Effector CD8-positive, alpha-beta T cell (primary cell): ENCODE measurements around the gene ADGRD2.

Source experiments
- DNase-seq: peaks from one replicate; lab custom pipeline; 2025; lab: John Stamatoyannopoulos, UW

Gene ADGRD2

DNA sequence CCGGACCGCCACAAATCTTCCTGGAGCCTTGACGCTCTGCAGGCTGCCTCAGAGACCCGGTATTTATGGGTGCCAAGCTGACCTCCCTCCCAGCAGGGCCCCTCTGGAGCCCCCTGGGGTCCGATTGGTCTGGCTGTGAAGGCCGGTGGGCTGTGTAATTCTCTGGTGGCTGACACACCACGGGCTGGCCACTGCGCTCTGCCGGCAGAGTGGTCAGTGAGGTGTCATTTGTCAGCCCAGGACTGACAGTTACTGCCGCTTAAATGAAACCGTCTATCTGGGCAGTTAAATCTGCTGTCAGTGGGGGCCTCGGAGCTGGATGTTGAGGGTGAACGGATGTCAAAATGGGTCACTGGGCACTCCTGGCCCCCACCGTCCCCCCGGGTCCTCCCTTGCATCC is 46.2 kb downstream of the ADGRD2 start:
- DNase-seq = no peak

DNA sequence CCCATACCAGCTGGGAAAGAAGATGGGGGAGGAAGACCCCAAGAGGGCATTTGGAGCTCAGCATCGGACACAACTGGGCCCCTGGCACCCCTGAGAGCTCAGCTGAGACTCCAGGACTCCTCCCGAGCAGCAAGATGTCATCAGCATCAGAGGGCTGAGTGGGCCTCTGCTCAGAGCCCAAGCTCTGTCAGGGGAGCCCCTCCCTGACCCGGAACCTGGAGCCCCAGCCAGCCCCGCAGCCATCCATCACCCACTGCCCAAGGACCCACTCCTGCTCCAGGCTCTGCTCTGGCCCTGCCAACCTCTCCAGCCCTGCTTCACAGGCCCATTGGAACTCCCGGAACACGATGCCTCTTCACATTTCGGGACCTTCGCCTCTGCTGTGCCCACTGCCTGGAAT is 47.2 kb downstream of the ADGRD2 start:
- DNase-seq = no peak

DNA sequence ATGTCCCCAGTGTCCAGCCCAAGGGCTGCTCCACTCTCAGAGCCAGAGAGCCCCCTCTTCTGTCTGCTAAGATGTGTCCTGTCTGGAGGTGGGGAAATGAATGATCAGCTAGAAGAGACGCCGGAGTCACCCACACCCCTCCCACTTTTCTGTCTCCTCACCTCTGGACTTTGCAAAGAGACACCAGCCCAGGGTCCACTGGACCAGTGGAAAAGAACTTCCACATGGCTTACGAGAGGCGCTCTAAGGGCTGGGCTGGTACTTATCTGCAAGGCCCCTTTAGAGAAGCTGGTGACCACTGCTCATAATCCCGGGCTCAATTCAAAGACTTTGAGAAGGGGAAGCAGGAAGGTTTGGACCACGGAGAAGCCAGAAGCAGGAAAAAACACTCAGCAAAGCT is 47.8 kb downstream of the ADGRD2 start:
- no peak for DNase-seq

DNA sequence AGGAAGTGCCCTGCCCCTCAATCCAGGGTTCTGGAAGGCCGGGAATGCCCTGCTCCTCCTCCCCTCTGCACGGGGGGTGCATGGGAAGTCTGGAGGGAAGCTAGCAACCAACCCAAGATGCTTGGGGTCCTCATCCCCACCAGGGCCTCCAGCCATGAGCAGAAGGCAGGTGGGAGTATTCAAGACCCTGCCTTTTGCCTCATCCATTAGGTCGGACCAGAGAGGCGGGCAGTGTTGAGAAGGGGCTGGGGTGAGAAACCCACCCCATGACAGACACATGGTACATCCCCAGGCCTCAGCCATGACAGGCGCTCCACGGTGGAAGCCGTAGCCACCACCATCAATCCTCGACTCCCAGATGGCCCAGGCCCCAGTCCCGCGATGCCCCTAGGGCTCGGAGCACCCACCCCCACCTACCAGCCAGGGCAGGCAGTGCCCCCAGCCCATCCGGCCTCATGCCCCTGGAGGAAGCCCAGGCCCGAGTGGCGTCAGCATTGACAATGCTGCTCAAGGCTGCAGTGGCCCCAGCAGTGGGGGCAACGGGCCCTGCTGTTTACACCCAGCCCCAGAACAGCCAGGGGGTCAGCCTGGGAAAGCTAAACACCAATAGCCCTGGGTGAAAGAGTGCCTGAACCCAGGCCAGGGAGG is 48.4 kb downstream of the ADGRD2 start:
- DNase-seq = no peak

DNA sequence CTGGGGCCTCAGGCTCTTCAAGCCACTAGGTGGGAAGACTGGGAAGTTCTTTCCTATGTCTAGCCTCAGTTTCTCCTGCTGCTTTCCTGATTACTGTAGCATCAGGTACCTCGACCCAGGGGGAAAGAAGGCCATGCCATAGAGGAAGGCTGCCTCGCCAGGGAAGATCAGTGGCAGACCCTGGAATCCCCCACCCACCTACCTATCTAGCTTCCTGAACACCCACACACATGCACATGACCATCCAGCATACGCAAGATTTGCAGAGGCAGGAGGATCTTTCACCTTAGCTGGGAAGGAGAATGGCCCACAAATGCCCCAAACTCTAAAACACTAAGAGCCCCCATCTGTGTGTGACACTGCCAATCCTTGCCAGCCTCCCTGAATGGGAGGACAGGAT is 49.0 kb downstream of the ADGRD2 start:
- DNase-seq = no peak

DNA sequence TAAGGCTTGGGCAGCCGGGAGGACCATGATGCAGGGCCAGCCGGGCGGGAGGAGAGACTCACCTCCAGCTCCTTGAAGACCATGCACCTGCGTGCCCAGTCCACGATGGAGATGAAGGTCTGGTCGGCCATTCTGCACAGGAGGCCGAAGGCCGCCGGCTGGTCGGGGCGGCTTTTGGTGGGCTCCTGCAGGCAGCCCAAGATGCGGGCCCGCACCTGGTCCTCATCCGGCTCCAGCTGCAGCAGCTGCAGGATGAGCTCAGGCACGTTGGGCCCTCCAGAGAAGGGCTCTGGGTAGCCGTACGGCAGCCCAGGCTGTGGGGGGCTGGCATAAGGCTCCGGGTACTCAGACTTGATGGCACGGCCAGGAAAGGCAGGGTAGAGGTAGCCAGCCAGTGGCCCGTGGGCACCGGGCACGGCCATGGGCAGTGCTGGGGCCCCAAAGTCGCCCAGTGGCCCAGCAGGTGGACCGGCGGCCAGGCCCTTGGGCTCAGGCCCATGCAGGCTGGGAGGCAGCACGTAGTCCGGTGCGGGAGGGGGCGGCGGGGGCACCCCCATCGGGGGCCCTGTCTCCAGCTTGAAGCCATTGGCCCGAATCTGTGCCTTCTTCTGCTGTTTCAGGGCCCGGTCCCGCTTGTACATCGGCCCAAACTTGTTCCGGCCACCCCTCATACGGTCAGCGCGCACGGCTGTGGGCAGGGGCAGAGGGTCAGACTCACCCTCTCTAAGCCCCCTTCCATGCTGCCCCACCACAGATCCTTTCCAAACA is 50.0 kb downstream of the ADGRD2 start:
- DNase-seq = no peak

DNA sequence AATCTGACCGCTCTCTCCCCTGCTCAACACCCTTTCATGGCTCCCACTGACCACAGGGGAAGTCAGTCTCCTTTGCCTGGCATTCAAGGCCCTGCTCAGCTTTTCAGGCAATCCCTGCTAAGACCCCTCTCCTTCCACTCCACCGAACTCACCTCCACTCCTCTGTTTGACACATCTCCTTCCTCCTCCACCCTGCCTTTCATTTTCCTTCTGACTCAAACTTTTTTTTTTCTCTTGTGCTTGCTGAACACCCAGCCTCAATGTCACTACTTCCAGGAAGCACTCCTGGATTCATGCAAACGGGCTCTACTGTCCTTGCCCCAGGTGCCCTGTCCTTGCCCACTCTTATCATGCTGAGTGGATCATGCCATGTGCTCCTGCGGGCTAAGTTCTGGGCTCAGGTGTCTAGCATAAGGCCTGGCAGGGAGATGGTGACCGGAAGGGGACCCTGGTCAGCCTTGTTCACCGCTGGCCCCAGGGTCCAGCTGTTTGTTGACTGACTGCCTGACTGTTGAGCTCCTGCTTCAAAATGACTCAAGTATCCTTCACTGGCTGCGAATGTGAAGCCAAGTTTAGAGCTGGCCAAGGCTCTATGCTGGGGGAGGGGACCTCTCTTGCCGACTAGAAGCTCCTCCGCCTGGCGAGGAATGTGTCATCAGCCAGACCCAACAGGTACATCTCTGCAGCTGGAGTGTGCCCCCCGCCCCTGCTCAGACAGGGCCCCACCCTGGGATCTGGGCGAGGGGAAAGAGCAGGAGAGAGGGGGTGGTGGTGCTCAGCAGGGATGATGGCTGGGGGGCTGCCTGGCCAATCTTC is 50.8 kb downstream of the ADGRD2 start:
- no peak for DNase-seq

DNA sequence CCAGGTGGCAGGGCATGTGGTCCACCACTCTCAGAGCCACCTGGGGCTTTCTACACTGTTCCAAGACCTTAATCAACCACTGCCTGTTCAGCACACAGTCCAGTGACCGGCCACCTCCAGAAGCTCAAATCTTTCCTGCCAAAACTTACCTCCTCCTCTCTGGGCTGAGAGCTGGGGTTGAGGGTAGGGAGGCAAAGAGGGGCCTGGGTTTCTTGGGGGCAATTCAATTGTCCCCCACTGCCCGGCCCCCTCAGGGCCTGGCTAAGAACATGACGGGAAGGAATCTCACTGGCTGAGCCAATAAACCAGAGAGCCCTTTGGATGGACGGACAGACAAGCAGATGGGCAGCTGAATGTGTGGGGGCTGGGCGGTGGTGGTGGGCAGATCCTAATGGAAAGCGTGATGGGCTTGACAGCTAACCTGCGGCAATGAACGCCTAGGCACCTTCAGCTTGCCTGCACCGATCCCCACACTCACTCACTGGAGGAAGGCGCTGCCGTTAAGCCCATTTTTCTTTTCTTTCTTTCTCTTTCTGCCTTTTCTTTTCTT is 51.6 kb downstream of the ADGRD2 start:
- no peak for DNase-seq

DNA sequence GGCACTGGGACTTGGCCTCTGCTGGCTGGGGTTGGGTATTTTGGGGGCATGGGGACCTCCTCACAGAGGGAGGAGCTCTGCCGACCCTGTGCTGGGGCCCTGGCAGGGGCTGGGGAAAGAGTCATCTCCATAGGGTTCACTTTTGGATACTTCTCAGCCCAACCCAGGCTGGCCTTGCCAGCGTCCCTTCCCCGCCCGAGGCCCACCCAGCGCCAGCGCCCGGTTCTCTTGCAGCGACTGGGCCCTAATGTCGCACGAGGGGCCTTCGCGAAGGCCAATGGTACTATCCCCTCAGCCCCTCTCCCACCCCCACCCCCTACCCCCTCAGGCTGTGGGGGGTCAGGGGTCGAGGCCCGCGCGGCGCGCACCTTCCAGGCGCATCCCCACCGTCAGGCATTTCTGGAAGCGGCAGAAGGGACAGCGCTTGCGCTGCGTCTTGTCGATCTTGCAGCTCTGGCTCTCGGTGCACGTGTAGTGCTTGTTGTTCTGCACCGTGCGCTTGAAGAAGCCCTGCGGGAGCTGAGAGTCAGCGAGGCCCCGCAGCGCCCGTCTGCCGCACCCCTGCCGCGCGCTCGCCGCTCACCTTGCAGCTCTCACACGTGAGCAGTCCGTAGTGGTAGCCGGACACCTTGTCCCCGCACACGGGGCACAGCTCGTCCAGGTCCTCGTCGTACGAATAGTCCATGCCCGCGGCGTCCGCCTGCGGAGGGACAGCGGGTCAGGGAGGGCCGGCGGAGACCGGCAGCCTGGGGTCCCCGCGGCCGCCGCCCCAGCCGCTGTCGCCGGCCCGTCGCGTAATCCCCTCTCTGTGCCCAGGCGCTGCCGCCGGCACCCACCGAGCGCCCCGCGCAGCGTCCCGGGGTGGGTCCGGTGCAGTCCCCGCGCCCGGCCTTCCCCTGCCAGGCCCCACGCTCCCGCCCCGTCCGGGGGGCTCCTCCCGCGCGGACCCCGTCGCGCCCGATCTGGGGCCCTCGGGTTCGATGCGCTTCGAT is 52.8 kb downstream of the ADGRD2 start:
- no peak for DNase-seq

DNA sequence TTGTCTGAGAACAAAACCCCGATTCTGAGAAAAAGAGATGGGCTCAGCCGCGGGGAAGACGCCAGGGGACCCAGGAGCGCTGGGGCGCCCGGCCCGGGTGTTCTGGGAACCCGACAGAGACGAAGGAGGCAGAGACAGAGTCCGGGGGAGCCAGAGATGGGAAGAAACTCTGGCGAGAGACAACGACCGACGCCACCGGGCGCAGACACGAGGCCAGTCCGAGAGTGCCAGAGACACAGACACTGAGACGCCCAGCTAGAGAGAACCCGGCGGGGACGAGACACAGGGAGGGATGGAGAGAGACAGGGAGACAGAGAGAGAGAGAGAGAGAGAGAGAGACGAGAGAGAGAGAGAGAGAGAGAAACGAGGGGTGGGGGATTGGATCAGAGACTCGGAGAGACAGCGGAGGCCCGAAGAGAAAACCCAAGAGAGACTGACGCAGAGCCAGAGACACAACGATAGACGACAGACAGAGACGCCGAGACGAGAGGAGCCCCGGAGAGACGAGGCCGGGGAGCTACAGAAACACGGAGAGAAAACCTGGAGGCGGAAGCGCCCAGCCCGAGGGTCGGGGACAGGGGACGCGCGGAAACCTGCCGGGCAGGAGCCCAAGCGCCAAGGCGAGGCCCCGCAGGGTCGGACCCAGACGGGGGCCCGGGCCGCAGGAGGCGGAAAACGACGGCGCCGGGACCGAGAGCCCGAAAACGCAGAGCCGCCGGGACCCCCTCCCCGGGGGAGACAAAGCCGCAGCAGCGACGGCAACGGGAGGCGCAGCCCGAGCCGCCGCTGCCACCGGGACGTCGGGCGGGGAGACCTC is 53.7 kb downstream of the ADGRD2 start:
- DNase-seq = no peak

DNA sequence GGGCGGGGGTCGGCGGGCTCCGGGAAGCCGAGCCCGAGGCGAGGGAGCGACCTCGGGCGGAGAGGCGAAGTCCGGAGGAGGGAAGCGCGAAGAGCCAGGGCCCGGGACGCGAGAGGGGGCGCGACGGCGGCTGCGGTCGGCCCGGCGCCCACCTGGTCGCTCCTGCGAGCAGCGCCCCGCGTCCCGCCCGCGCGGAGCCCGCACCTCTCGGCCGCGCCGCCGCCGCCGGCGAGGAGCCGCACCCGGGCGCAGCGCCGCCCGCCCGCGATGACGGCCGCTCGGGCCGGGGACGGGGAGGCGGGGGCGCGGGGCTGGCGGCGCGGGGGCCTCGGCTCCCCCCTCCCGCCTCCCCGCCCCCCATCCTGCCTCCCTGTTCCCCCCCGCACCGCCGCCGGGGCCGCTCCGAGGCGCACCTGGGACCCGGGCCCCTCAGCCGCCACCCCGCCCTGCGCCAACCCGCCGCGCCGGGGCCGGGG is 54.3 kb downstream of the ADGRD2 start:
- DNase-seq = no peak

DNA sequence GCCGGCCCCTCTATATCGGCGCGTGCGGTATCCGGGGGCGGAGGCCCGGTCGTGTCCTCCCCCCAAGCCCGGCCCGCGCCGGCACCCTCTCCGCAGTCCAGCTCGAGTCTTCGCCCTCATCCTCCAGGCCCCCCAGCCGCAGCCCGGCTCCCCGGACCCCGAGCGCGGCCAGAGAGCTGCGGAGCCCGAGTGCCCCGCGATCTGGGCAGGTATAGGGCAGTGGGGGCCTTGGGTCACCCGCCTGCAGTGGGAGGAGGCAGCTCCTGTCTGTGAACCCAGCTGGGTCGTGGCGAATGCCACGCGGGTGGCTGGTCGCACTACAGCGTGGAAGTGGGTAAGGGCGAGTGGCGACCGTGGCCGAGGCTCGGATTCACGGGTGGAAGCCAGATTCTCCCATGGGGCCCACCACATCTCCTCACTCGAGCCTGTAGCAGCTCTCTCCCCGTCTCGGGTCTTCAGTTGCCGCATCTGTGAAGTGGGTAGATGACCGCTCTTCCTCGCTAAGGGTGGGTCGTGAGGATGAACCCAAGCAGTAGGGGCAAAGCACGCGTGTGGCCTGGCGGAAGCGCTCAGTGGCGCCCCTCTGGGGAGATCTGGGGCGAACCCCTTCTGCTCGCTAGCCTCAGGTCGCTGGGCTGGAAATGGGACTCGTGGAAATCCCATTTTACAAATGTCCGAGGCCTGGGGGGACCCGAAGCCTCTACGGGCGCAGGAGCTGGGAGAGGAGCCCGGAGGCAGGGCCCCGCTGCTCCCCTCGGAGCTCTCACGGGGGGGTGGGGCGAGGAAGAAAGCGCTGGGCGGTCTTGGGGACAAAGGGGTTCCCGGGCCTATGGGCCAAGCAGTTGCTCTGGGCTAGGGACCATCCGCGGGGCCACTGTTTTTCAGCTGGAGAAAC is 55.0 kb downstream of the ADGRD2 start:
- no peak for DNase-seq

DNA sequence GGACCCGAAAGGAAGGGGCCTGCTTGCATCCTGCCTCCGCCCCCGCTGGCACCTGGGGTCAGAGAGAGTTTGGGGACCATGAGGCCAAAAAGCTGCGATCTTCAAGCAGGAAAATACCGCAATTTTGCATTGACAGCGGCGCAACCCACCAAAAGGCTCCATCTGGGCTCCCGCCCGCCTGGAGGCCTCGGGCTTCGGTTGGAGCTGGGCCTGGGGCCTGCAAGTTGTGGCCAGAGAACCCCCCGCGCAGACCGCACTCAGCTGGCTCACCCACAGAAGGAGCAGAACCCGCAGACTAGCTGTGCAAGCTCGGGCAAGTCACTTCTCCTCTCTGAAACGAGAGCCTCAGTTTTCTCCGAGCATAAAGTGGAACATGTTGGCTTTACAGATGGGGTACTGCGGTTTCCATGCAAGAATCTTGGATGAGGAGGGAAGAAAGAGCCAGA is 55.7 kb downstream of the ADGRD2 start:
- no peak for DNase-seq

DNA sequence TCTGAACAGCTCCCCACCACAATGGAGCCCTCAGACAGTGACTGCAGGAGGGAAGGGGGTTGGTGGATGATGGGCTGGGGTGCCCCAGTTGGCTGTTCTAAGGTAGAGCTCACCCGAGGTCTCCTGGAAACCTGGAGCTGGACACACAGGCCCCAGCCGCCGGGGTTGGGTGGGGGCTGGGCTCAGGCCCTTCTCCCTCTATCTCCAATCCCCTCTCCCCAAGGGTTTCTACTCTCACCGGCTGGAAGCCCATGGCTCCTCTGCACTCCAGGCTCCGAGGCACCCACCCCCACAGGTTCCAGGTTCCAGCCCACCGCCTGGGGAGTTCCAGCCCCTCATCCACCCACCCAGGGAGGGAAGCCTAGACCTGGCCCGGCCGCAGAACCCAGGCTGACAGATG is 56.2 kb downstream of the ADGRD2 start:
- no peak for DNase-seq

DNA sequence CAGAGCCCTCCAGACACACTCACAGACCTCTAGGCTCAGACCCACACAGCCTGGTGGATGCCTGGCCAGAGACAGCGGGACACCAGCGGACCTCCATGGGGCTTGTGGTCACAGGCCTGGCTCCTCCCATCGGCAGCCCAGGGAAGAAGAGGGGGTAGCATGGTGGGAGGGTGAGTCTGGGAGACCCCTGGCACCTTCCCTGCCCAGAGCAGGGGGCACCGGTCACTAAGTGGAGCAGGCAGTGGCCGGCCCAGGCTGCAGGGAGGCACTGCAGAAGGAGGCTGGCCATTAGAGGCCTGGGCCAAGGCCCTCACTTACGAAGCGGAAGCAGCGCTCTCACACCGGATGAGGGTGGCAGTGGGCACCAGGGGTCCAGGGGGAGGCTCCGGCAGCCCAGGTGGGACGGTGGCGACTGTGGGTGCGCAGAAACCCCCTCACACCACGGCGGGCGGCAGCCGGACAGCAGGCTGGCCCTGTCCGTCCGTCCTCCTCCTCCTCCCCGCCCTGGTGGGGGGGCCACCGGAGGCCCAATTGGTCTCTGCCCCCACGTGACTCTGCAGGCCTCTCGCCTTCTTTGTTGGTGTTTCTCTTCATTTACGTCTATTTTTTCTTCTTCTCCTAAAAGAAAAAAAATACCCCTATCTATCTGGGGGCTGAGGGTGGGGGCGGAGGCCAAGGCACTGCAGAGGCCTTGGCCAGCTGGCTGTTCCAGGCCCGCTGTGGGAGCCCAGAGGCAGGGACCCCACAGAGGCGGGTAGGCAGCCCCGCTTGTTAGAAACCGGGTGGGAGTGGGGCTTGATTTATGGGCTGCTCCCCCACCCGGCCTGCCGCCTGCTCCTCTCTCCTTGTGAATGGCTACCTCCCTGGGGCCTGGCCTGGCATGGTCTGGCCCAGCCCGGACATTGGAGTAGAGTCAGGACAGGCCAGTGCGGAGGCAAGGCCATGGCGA is 57.0 kb downstream of the ADGRD2 start, which contains the start of gene NR5A1:
Gene NR5A1, minus strand, starts transcription at position 469 of the 949 bp plus-strand sequence. CDS start 4,004 bp downstream, outside the sequence.
- DNase-seq = no peak

DNA sequence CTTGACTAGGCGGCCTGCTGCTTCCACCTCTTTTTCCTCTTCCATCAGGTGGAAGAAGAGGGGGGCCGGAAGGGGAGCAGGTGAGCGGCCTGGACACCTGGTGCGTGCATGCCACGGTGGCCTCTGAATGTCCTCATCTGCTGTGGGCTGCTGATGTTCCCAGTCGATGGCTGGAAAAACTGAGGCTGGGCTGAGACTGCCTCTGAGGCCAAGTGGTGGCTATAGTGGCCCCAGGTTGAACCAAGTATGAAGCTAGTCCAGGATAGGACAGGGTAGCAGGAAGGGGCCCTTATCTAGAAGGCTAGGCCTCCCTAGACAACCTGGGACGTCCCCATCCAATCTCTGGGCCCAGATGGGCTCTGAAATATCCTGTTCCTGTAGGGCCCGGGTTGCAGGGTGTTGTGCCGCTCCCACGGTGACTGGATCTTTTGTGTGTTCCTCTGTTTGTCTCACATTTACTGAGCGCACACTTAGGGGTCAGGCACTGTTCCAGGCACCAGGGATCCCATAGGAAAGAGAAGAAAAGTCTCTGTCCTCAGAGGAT is 57.7 kb downstream of the ADGRD2 start:
- DNase-seq = no peak

DNA sequence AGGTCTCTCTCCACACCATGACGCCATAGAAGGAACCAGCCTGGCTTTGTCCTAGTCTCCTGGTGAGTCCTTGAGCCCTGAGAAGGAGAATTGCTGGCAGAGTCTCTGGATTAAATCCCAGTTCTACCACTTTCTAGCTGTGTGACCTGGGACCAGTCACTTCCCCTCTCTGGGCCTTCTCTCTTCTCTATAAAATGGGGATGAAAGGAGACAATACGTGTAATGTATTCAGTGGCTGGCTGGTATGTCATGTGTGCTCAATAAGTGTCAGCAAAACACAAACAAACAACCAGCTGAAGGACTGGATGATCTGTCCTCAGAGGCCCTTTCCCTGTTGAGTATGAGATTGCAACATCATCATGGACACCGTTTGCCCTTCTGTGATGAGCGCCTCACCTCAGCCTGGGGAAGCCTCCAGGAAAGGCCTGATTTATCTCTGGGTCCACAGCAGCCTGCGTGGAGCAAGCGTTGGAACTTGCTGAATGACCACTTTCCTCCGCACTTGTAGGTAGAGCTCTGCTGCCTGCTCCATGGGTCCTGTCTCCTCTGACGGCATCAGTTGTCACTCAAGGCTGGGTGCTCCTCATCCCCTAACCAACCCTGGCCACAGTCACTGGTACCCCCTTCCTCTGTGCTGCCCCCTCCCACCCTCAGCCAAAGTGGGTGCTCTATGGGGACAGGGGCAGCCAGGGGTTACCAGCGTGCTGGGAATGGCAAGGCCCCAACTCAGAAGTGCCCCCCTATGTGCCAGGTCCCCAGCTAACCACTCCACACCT is 60.6 kb downstream of the ADGRD2 start:
- no peak for DNase-seq
